ENCODE measurements around the gene PPID. TPM values are rescaled to one million over a fixed set of nuclear protein-coding genes. Genes with fewer than 3 reads are reported as not detected.
"Not testable (repeated sequence)": the region's sequence is repeated elsewhere in the genome, so short reads cannot be mapped to it uniquely, and the experiment has no call there.

The PPID gene
- total RNA-seq, 4 donors from 2014 or later: 10.6 to 24.1 (median 17.9) TPM

DNA sequence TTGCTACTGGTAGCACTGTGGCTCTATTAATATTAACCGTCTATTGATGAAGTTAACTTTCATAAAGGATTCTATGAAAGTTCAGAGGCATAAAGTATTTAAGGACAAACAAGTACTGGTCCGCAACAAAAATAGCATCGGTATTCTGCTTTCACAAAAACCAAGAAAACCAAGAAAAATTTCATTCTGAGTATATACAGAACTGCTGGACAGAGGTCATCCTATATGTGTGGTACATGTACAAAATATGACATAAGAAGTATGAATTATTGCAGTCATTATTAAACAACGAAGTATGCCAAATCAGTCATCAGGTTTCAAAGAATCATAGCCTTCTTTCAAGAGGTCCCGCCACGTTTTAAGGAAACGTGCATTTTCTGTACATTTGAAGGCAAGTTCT lies 53.9 kb downstream of the PPID start:
- 84 to 85% methylated on average over 7 of the region's 7 CpGs for WGBS, 2 donors
- TF ChIP-seq, protein P1, sequence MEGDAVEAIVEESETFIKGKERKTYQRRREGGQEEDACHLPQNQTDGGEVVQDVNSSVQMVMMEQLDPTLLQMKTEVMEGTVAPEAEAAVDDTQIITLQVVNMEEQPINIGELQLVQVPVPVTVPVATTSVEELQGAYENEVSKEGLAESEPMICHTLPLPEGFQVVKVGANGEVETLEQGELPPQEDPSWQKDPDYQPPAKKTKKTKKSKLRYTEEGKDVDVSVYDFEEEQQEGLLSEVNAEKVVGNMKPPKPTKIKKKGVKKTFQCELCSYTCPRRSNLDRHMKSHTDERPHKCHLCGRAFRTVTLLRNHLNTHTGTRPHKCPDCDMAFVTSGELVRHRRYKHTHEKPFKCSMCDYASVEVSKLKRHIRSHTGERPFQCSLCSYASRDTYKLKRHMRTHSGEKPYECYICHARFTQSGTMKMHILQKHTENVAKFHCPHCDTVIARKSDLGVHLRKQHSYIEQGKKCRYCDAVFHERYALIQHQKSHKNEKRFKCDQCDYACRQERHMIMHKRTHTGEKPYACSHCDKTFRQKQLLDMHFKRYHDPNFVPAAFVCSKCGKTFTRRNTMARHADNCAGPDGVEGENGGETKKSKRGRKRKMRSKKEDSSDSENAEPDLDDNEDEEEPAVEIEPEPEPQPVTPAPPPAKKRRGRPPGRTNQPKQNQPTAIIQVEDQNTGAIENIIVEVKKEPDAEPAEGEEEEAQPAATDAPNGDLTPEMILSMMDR (IDR thresholded peaks at IDR 0.05): no peak
- TF ChIP-seq POLR2A (IDR thresholded peaks at IDR 0.05): no peak
- intact Hi-C loops (cut with DNase I; ENCODE audit: low total_unique reads): no loop called here
- H3K4me3 ChIP-seq (ENCODE audit: low read depth, poor library complexity, severe bottlenecking): no peak overlapping the region
- DNase-seq (ENCODE audit: low spot score in 2 of 2): no peak

GRCh38 chr4:158667651-158668198 lies 55.5 kb downstream of the PPID start:
- intact Hi-C loops (cut with DNase I; ENCODE audit: low total_unique reads): no loop called here

GRCh38 chr4:158666892-158667291 lies 56.3 kb downstream of the PPID start:
- intact Hi-C loops (cut with DNase I; ENCODE audit: low total_unique reads): no loop called here
- TF ChIP-seq, protein P1 (IDR thresholded peaks at IDR 0.05): no peak
- TF ChIP-seq POLR2A (IDR thresholded peaks at IDR 0.05): no peak
- no peak overlapping the region for H3K4me3 ChIP-seq (ENCODE audit: low read depth, poor library complexity, severe bottlenecking)
- DNase-seq (ENCODE audit: low spot score in 2 of 2): no peak
- 73 to 77% methylated on average over 2 of the region's 2 CpGs for WGBS, 2 donors

More at GRCh38 chr4:158667651-158668198, 55.5 kb downstream of the PPID start:
- WGBS, 2 donors: 76 to 80% methylated on average over 3 of the region's 3 CpGs
- no peak for DNase-seq (ENCODE audit: low spot score in 2 of 2)
- H3K4me3 ChIP-seq (ENCODE audit: low read depth, poor library complexity, severe bottlenecking): no peak overlapping the region
- TF ChIP-seq POLR2A (IDR thresholded peaks at IDR 0.05): no peak
- TF ChIP-seq, protein P1 (IDR thresholded peaks at IDR 0.05): no peak

DNA sequence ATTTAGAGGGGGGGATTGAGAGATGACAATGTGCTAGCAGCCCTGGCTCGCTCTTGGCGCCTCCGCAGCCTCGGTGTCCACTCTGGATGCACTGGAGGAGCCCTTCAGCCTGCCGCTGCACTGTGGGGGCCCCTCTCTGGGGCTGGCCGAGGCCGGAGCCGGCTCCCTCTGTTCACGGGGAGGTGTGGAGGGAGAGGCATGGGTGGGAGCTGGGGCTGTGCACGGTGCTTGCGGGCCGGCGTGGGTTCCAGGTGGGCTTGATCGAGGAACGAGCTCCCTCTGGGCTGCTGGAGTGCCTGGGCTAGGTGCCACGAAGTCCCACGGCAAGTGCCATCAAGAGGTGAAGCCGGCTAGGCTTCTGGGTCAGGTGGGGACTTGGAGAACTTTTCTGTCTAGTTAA lies 58.4 kb downstream of the PPID start:
- TF ChIP-seq POLR2A (IDR thresholded peaks at IDR 0.05): no peak
- 97 to 99% methylated on average over 11 to 15 of the region's 18 CpGs for WGBS, 2 donors
- DNase-seq (ENCODE audit: low spot score in 2 of 2): no peak
- intact Hi-C loops (cut with DNase I; ENCODE audit: low total_unique reads): no loop called here
- H3K4me3 ChIP-seq (ENCODE audit: low read depth, poor library complexity, severe bottlenecking): no peak overlapping the region

DNA sequence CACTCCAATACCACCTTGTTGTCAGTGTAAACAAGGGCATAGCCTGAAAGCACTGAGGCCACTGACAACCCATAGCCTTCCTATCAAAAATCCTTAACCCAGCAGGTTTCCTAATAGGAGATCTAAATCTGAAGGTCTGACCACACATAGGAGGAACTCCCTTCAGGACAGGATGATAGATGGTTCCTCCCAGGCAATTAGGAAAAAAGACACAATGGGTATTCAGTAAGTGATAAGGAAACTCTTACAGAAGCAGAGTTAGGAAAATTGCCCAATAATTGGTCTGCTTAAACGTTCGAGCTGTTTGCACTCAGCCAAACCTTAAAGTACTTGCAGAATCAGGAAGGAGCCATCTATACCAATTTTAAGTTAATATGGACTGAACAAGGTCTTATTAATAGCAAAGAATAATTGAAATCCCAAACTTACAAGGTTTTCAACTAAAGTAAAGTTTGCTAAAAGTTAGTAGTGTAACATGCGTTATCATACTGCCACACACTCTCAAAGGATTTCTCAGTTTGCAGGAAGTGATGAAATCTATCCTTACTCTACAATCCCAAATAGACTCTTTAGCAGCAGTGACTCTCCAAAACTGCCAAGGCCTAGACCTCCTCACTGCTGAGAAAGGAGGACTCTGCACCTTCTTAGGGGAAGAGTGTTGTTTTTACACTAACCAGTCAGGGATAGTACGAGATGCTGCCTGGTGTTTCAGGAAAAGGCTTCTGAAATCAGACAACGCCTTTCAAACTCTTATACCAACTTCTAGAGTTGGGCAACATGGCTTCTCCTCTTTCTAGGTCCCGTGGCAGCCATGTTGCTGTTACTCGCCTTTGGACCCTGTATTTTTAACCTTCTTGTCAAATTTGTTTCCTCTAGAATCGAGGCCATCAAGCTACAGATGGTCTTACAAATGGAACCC lies 59.2 kb downstream of the PPID start:
- H3K4me3 ChIP-seq (ENCODE audit: low read depth, poor library complexity, severe bottlenecking); DNase-seq (ENCODE audit: low spot score in 2 of 2); intact Hi-C loops (cut with DNase I; ENCODE audit: low total_unique reads): not testable (repeated sequence)
- 84% methylated on average over 8 of the region's 8 CpGs for WGBS, 2 donors

DNA sequence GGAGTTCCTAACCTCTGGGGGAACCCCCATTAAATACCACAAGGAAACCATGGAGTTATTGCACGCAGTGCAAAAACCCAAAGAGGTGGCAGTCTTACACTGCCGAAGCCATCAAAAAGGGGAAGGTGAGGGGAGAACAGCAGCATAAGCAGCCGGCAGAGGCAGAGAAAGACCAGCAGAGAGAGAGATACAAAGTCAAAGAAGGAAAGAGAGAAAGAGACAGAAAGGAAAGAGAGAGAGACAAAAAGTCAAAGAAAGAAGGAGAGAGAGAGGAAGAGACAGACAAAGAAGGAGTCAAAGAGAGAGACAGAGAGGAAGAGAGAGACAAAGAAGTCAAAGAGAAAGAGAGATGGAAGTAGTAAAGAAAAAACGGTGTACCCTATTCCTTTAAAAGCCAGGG lies 59.9 kb downstream of the PPID start:
- intact Hi-C loops (cut with DNase I; ENCODE audit: low total_unique reads); DNase-seq (ENCODE audit: low spot score in 2 of 2); H3K4me3 ChIP-seq (ENCODE audit: low read depth, poor library complexity, severe bottlenecking): not testable (repeated sequence)
- WGBS, 2 donors: 63% methylated on average over 4 of the region's 4 CpGs

Other genes with a start within 250 kb of the PPID start
- under 1 TPM in 1 of 4 donors, not detected in 3; 0.10 TPM for gene RXFP1, start 201.5 kb downstream of the PPID start, total RNA-seq
- 1 to 10 TPM; 1.1 to 3.1 (median 1.5) TPM for gene C4orf46, start 51.5 kb downstream of the PPID start, total RNA-seq
- gene ETFDH, start 51.1 kb downstream of the PPID start, total RNA-seq: 100 to 1,000 TPM in 1 of 4 donors, 10 to 100 TPM in 3; 34.6 to 118 (median 58.4) TPM
- gene FNIP2, start 45.6 kb upstream of the PPID start, total RNA-seq: 10 to 100 TPM; 20.5 to 47.5 (median 38.8) TPM

All from lower leg skin (tissue), 4 donors.